ELF-1 (cell line): Measurements from ENCODE around the gene FUOM.
"Not testable (repeated sequence)": the region's sequence is repeated elsewhere in the genome, so short reads cannot be mapped to it uniquely, and the experiment has no call there.

Experiments
- DNase-seq: peaks from one replicate; pipeline ENCODE4 v3.0.0-alpha.2; 2016; ENCODE audit warnings: low read depth, low spot score

The FUOM gene

DNA sequence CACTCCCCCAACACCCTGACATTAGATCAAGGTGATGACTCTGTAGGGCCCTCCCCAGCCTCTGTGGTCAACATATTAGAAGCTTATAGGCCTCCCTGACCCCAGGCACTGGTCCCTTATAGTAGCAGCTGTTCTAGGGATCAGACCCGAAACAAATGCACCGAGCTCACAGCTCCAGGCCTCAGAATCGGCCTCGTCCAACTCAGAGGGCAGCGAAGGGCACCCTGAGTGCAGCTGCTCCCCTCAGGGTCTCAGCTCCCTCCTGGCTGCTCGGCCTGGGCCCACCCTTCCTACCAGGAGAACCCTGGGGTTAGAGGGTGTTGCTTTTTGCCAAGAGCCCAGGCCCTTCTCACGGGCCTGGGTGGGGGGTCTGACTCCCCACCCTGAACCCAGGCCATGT lies 10.3 kb upstream of the FUOM start:
- no peak for DNase-seq

DNA sequence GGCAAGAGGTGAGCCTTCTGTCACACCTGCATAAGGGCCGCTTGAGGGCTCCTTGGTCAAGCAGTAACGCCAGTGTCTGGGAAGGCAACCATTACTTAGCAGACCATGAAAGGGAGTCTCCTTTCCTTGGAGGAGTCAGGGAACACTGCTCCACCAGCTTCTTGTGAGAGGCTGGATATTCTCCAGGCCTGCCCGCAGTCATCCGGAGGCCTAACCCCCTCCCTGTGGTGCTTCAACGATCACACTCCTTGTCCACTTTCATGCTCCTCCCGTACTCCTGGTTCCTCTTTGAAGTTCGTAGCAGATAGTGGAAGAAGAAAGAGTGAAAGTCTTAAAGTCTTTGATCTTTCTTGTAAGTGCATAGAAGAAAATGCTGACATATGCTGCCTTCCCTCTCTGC lies 9.6 kb upstream of the FUOM start:
- not testable (repeated sequence) for DNase-seq

DNA sequence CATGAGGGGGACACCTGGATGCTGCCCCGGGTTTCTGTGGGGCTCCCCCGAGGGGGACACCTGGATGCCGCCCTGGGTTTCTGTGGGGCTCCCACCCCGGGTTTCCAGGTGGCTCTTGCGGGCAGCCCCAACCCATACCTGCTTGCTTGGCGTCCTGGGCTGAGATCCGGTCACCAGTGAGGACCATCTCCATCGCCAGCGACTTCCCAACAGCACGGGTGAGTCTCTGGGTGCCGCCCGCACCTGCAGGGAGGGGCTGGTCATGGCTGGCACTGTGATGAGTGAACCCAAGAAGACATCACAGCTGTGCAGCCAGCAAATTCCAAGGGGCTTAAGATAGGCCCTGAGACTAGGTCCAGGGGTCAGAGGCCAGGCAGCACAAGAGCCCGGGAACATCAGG lies 8.9 kb upstream of the FUOM start:
- no peak for DNase-seq

GRCh38 chr10:133366130-133366478 lies 8.3 kb upstream of the FUOM start:
- no peak for DNase-seq

DNA sequence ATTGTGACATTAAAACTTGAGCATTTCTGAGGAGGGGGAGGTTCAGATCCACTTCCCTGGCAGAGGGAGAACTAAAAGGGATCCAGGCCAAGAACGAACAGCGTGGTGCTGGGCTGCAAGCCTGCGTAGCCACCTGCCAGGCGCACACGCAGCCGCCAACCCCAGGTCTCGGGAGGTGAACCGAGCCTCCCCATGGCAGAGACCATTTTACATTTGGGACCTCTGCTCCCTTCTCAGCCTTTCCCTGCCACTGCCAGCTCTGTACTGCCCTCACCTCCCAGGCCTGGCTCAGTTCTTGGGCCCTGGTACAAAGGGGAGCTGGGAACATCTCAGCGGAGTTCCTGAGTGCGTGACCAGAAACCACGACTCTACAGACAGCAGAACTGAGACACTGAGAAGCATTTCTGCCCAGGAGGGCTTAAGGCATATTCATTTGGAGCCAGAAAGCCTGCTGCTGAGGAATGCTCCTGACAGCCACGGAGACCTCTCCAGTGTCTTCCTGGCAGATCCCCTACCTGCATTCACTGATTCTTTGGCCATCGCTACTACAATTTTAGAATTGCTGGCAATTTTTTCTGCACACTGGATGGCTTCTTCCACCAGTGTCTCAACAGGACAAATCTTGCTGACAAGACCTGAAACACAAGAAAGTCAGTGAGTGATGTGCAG lies 7.8 kb upstream of the FUOM start:
- DNase-seq, result no peak

DNA sequence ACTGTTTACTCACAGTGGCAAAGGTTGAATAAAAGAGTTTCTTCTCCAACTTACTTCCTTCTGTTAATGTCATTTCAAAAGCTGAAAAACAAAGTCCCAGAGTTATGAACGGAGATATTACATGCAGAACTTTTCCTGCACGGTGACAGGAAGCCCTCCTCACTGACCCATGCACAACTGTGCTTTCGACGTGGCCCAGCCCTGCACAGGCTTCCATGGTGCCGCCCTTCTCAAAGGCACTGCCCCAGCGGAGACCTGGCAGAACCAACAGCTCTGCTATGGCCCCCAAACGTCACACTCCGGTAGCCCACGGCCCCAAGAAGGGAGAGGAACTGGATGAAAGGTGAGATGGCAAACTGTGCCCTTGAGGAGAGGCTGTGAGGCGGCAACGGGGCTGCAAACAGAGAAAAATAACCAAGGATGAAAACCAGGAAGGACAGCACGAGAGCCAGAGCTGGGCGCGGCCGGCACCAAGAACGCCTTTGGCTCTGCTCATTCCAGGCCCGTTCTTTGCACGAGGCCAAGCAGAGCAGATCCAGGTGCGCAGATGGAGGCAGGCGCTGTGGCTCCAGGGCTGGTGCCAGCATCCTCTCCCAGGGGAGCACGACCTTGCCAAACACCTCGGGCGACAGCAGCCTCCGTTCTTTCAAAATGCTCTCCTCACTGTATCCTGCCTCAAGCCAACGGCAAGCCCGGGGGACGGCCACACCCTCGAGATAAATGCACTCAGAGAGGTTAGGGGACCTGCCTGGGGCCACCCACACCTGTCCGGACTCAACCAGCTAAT lies 7.0 kb upstream of the FUOM start:
- DNase-seq, result no peak

DNA sequence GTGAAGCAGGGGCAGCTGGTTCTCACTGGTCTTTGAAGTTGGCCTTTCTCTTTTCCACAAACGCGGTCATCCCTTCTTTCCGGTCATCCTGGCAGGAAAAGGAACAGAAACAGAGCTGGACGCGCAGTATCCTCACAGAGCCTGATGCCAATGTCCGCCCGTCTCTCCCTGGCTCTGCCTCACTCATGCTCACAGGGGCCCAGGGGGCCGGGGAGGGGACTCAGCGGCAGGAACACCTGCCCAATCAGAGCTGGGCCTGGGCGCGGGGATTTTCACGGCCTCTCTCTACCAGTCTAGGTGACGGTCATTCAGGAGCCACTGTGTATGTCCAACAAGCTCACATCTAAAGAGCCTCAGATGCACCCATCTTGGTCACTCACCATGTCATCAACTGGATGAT lies 5.0 kb upstream of the FUOM start:
- DNase-seq, result no peak

- no peak for DNase-seq
These were observed 4.1 kb upstream of the FUOM start for GRCh38 chr10:133361773-133362441.

GRCh38 chr10:133361227-133361626 lies 3.4 kb upstream of the FUOM start:
- no peak for DNase-seq

GRCh38 chr10:133359972-133360610 lies 2.3 kb upstream of the FUOM start:
- DNase-seq, result no peak

GRCh38 chr10:133359554-133359971 lies 1.7 kb upstream of the FUOM start:
- no peak for DNase-seq

GRCh38 chr10:133358925-133359310 lies 1.1 kb upstream of the FUOM start:
- no peak for DNase-seq

DNA sequence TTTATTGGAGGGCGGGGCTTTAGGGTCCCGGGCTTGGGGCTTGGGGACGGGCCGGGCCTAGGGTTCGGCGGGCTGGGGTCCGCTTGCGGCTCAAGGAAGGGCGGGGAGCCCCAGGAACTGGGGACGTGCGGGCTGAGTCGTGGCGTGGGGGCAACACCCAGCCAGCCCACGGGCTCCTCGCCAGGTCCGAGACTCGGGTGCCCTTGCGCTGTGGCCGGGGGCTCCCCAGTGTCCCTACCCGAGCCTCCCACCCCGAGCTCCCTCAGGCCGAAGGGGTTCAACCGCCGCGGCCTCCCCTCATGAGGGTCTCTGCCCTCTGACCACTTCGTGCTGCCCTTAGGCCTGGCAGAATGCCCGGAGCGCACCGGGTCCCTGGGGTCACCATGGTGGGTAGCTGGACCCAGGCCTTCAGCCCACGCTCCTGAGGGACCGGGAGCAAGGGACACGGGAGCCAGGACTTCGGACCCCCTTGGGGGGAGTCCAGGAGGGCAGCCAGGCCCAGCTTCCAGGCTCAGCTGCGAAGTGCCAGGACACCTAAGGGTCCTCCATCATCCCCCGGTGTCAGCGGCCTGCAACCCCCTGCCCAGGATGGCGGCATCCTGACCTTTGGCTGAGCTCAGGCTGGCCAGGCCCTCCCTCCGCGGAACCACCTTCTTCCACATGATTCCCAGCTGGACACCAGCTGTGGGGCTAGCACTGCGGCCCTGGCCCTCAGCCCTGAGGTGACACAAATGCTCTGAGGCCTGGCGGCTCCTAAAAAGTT lies 524 bp upstream of the FUOM start:
- no peak for DNase-seq

GRCh38 chr10:133356549-133357284 lies 1.1 kb downstream of the FUOM start:
- no peak for DNase-seq

DNA sequence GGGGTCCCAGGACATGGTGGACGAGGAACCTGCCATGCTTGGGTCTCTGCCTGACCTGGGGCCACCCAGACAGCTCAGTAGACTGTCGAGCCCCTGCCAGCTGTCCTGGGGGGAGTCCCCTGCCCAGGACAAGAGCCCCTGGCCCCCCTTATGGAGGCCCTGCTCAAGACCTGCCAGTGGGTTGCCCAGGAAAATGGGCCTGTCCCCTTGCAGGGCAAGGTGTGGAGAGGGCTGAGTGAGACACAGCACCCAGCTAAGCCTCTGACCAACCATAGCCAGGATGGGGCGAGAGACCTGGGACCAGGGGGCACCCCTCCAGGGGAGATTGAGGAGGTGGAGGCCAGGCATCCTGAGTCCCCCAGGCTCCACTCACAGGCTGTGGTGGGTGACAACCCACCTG lies 1.8 kb downstream of the FUOM start:
- no peak for DNase-seq

- DNase-seq, result no peak
These were observed 2.6 kb downstream of the FUOM start for GRCh38 chr10:133355266-133355665.

GRCh38 chr10:133354672-133355240 lies 3.1 kb downstream of the FUOM start:
- no peak for DNase-seq

DNA sequence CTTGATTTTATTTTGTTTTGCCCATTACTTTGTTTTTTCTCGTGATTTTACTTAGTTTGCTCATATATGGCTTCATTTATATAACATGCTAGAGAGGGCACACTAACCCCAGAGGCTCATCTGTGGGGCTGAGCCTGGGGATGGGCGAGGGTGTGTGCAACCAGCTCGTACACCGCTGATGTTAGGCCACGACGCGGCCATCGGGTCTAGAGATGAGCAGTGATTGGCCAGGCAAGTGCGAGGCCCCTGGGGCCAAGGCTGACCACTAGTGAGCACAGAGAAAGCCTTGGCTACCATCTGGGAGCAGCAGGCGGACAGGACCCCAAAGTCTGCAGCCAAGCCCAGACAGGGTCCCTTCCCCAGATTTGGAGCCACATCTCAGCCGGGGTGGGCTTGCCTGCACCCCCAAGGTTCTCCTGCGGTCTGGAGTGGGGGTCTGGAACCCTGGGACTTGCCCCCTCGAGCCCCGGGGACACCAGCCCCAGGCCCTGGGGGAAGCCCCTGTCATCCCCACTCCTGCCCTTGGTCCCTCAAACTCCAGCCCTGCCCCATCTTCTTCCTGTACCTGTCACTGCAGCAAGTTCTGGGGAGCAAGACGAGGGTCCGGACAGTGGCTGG lies 3.7 kb downstream of the FUOM start:
- no peak for DNase-seq

- no peak for DNase-seq
These were observed 4.4 kb downstream of the FUOM start for GRCh38 chr10:133353202-133353959.
